GM19238 (cell line): Measurements from ENCODE around the gene RNFT2.
"Not testable (repeated sequence)": the region's sequence is repeated elsewhere in the genome, so short reads cannot be mapped to it uniquely, and the experiment has no call there.

ENCODE experiments used
- DNase-seq: peaks from one replicate; pipeline ENCODE4 v3.0.0; 2011; ENCODE audit warnings: low spot score; ENCODE audit not compliant: insufficient read length

RNFT2 gene

GRCh38 chr12:116744766-116745165 lies 6.7 kb downstream of the RNFT2 start:
- no peak for DNase-seq

- no peak for DNase-seq
These were observed 7.4 kb downstream of the RNFT2 start for GRCh38 chr12:116745554-116745953.

- DNase-seq = no peak
These were observed 11.8 kb downstream of the RNFT2 start for GRCh38 chr12:116749884-116750283.

- no peak for DNase-seq
These were observed 12.2 kb downstream of the RNFT2 start for GRCh38 chr12:116750298-116750697.

- not testable (repeated sequence) for DNase-seq
These were observed 16.0 kb downstream of the RNFT2 start for GRCh38 chr12:116754097-116754496.

- DNase-seq = not testable (repeated sequence)
These were observed 16.7 kb downstream of the RNFT2 start for GRCh38 chr12:116754783-116755182.

- no peak for DNase-seq
These were observed 21.9 kb downstream of the RNFT2 start for GRCh38 chr12:116759783-116760621.

GRCh38 chr12:116760622-116761020 lies 22.5 kb downstream of the RNFT2 start:
- no peak for DNase-seq

- no peak for DNase-seq
These were observed 23.4 kb downstream of the RNFT2 start for GRCh38 chr12:116761499-116761898.

- DNase-seq = no peak
These were observed 27.2 kb downstream of the RNFT2 start for GRCh38 chr12:116765271-116765670.

- DNase-seq = no peak
These were observed 28.2 kb downstream of the RNFT2 start for GRCh38 chr12:116766285-116766684.

GRCh38 chr12:116766746-116767145 lies 28.6 kb downstream of the RNFT2 start:
- no peak for DNase-seq

GRCh38 chr12:116771651-116772050 lies 33.5 kb downstream of the RNFT2 start:
- no peak for DNase-seq

GRCh38 chr12:116773276-116773731 lies 35.2 kb downstream of the RNFT2 start:
- DNase-seq = no peak

- no peak for DNase-seq
These were observed 35.9 kb downstream of the RNFT2 start for GRCh38 chr12:116774020-116774419.

GRCh38 chr12:116777245-116777644 lies 39.1 kb downstream of the RNFT2 start:
- no peak for DNase-seq

GRCh38 chr12:116779597-116779996 lies 41.5 kb downstream of the RNFT2 start:
- DNase-seq = no peak

- no peak for DNase-seq
These were observed 42.8 kb downstream of the RNFT2 start for GRCh38 chr12:116780942-116781341.

GRCh38 chr12:116783525-116784237 lies 45.6 kb downstream of the RNFT2 start:
- DNase-seq = no peak

GRCh38 chr12:116784238-116784612 lies 46.1 kb downstream of the RNFT2 start:
- no peak for DNase-seq

- not testable (repeated sequence) for DNase-seq
These were observed 51.4 kb downstream of the RNFT2 start for GRCh38 chr12:116789562-116789961.

GRCh38 chr12:116790066-116790465 lies 52.0 kb downstream of the RNFT2 start:
- DNase-seq = no peak

- no peak for DNase-seq
These were observed 54.3 kb downstream of the RNFT2 start for GRCh38 chr12:116792403-116792802.
